BLaER1 treated with 17β-estradiol and CSF1 and Interleukin-3, amounts not matched to agents 10 nM and 100 nM (cell line): ENCODE data around the gene GUCY2C.

ENCODE experiments used
- H3K27ac ChIP-seq, 11 experiments: shearing (Covaris generic); formaldehyde crosslinking; 2 replicates each; pipeline ENCODE4 v1.8.1; 2022
- H3K27me3 ChIP-seq, 11 experiments: shearing (Covaris generic); formaldehyde crosslinking; 2 replicates each; pipeline ENCODE4 v1.8.1; 2022
- H3K36me3 ChIP-seq, 11 experiments: shearing (Covaris generic); formaldehyde crosslinking; 2 replicates each; pipeline ENCODE4 v1.8.1; 2022
- H3K4me1 ChIP-seq, 10 experiments: shearing (Covaris generic); formaldehyde crosslinking; 2 replicates each; pipeline ENCODE4 v1.8.1; 2022
- H3K4me2 ChIP-seq, 11 experiments: shearing (Covaris generic); formaldehyde crosslinking; 2 replicates each; pipeline ENCODE4 v1.8.1; 2022
- H3K4me3 ChIP-seq, 10 experiments: shearing (Covaris generic); formaldehyde crosslinking; 2 replicates each; pipeline ENCODE4 v1.8.1; 2022
- H3K9ac ChIP-seq, 11 experiments: shearing (Covaris generic); formaldehyde crosslinking; 2 replicates each; pipeline ENCODE4 v1.8.1; 2022
- H3K9me3 ChIP-seq, 11 experiments: shearing (Covaris generic); formaldehyde crosslinking; replicated peaks in 1 of 11; 2 replicates each; pipeline ENCODE4 v1.8.1; 2022
- H4K20me1 ChIP-seq, 11 experiments: shearing (Covaris generic); formaldehyde crosslinking; 2 replicates each; pipeline ENCODE4 v1.8.1; 2022
- Cebpa-rat ChIP-seq, 11 experiments: shearing (Covaris generic); IDR thresholded peaks; 2 replicates each; pipeline ENCODE4 v1.8.1; 2022

GUCY2C gene

DNA sequence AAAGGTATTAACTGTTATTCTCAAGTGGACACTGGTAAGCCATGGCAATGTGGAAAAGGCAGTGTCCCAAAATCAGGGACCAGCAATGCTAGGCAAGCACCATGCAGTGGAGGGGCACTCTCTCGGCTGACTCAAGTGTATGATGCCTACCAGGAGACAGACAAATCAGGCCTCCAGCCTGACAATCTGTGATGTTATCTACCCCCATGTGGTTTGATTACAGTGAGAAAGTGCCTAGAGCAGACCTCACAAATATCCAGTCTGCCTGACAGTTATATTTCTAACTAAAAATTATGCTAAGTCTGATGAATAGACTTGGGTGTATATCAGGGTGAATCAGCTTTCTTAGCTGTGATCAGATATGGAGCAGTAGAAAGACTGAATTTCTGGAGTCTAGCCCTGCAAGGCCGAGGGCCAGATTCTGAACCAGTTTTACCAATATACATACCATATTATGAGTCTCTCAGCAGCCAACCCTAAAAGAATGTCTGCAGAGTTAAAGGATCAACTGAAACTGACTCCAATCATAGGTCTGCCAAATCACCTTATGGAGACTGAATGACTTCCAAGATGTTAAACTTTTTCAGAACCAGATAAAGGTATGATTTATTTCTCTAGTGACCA is 132.0 kb downstream of the GUCY2C start:
- no peak overlapping the region for H3K4me3 ChIP-seq
- peaks cover 0 to under 1% (median 0%) of the 10 kb centered on the region in 10 experiments; a peak in 5 of 20 replicates for H3K4me1 ChIP-seq
- H3K4me2 ChIP-seq = no peak overlapping the region
- H3K9me3 ChIP-seq = peaks cover 18 to 25% (median 21%) of the 10 kb centered on the region in 11 experiments
- no peaks in the 10 kb centered on the region for H4K20me1 ChIP-seq
- no peak overlapping the region for H3K9ac ChIP-seq
- H3K27me3 ChIP-seq = no peaks in the 10 kb centered on the region
- no peaks in the 10 kb centered on the region; a peak in 1 of 22 replicates for H3K36me3 ChIP-seq
- no peak for TF ChIP-seq Cebpa-rat (IDR thresholded peaks at IDR 0.05)
- H3K27ac ChIP-seq = no peak overlapping the region

DNA sequence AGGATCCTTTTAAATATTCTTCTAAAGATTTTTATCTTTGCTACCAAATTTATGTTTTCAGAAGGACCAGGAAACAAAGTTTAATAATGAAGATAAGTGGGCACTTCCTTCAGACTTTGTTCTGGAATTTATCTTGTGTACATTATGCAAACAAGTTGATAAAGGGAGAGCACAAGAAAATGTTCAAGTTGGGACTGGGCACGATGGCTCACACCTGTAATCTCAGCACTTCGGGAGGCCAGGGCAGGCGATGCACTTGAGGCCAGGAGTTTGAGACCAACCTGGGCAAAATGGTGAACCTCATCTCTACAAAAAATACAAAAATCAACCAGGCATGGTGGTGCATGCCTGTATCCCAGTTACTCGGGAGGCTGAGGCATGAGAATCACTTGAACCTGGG is 133.4 kb downstream of the GUCY2C start:
- peaks cover 8 to 15% (median 12%) of the 10 kb centered on the region in 10 experiments; a peak in 19 of 20 replicates for H3K4me1 ChIP-seq
- H3K27me3 ChIP-seq = no peaks in the 10 kb centered on the region
- H3K4me3 ChIP-seq = no peak overlapping the region
- H3K27ac ChIP-seq = no peak overlapping the region
- peaks cover 14 to 18% (median 15%) of the 10 kb centered on the region in 11 experiments for H3K9me3 ChIP-seq
- H3K4me2 ChIP-seq = no peak overlapping the region
- no peak overlapping the region for H3K9ac ChIP-seq
- no peaks in the 10 kb centered on the region; a peak in 1 of 22 replicates for H3K36me3 ChIP-seq
- H4K20me1 ChIP-seq = no peaks in the 10 kb centered on the region
- no peak for TF ChIP-seq Cebpa-rat (IDR thresholded peaks at IDR 0.05)
